ENCODE measurements around the gene ZBTB48. TPM values are rescaled to one million over a fixed set of nuclear protein-coding genes. Genes with fewer than 3 reads are reported as not detected.

The ZBTB48 gene
- total RNA-seq, 1 donor from 2014 or later, result 36.5 TPM

- H3K4me1 ChIP-seq, result peaks cover 31% of the 10 kb centered on the region
- H3K27me3 ChIP-seq (ENCODE audit: low read depth), result no peaks in the 10 kb centered on the region
- peak; percentile 67 for DNase-seq
- H3K4me3 ChIP-seq, result no peak overlapping the region
- H3K36me3 ChIP-seq, result peaks cover 65% of the 10 kb centered on the region
- intact Hi-C loops (cut with DNase I), result no loop called here
- no peak for TF ChIP-seq CTCF (IDR thresholded peaks at IDR 0.05)
- H3K27ac ChIP-seq, result no peak overlapping the region
- peak; percentile 14 to 15 for ATAC-seq
- no peaks in the 10 kb centered on the region for H3K9me3 ChIP-seq
Observed at GRCh38 chr1:6588893-6589520, 9.2 kb downstream of the ZBTB48 start.

DNA sequence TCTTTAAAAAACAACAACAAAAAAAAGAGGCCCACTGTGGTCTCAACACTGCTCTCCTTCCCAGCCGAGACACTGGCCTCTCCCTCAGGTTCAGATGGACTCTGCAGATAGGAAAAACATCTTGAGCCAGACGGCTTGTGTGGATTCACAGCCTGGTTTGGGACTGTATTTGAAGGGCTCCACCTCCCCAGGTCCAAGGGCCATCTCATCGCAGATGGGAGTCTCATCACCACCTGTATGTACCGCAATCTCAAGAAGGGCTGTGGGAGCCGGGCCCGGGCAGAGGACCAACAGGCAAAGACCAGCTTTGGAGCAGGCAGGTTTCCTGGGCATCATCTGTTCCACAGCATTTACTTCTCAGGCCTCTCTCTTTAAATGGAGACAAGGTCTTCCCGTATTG, 10.3 kb downstream of the ZBTB48 start:
- intact Hi-C loops (cut with DNase I), result no loop called here
- peaks cover 31% of the 10 kb centered on the region for H3K4me1 ChIP-seq
- TF ChIP-seq CTCF (IDR thresholded peaks at IDR 0.05), result no peak
- DNase-seq, result no peak
- peaks cover 72% of the 10 kb centered on the region for H3K36me3 ChIP-seq
- ATAC-seq, result no peak
- H3K27ac ChIP-seq, result no peak overlapping the region
- H3K9me3 ChIP-seq, result no peaks in the 10 kb centered on the region
- H3K27me3 ChIP-seq (ENCODE audit: low read depth), result no peaks in the 10 kb centered on the region
- H3K4me3 ChIP-seq, result no peak overlapping the region

- H3K4me3 ChIP-seq, result no peak overlapping the region
- no peak for TF ChIP-seq CTCF (IDR thresholded peaks at IDR 0.05)
- DNase-seq (peak; percentile 59), ATAC-seq (peak in 1 of 2 donors; percentile 33)
- no peaks in the 10 kb centered on the region for H3K9me3 ChIP-seq
- intact Hi-C loops (cut with DNase I), result no loop called here
- peaks cover 83% of the 10 kb centered on the region for H3K36me3 ChIP-seq
- no peak overlapping the region for H3K27ac ChIP-seq
- no peaks in the 10 kb centered on the region for H3K27me3 ChIP-seq (ENCODE audit: low read depth)
- H3K4me1 ChIP-seq, result peaks cover 34% of the 10 kb centered on the region
Observed at GRCh38 chr1:6591222-6591621, 11.4 kb downstream of the ZBTB48 start.

- ATAC-seq (no peak), DNase-seq (no peak)
- no peaks in the 10 kb centered on the region for H3K9me3 ChIP-seq
- H3K27ac ChIP-seq, result no peak overlapping the region
- intact Hi-C loops (cut with DNase I), result no loop called here
- no peak for TF ChIP-seq CTCF (IDR thresholded peaks at IDR 0.05)
- H3K27me3 ChIP-seq (ENCODE audit: low read depth), result no peaks in the 10 kb centered on the region
- peaks cover 87% of the 10 kb centered on the region for H3K36me3 ChIP-seq
- no peak overlapping the region for H3K4me3 ChIP-seq
- H3K4me1 ChIP-seq, result peaks cover 39% of the 10 kb centered on the region
Observed at GRCh38 chr1:6591644-6592043, 11.8 kb downstream of the ZBTB48 start.

DNA sequence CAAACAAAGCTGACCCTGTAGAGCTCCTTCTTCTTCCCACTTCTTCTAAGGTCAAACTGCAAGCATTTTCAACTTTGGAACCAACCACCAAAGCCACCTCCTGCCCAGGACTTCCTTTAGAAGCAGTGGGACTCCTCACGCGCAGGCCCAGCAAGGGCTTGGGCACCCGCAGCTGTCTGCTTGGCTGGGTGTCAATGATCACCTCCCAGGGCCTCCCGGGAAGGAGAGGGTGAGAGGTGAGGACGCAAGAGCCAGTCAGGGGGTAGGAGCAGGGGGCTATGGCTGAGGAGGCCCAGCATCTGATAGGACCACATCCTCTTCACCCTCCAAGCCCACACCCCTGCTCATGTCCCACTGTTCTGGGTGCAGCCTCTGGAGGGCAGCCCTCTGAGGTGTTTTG, 12.6 kb downstream of the ZBTB48 start:
- ATAC-seq (no peak), DNase-seq (no peak)
- peaks cover 41% of the 10 kb centered on the region for H3K4me1 ChIP-seq
- no peak for TF ChIP-seq CTCF (IDR thresholded peaks at IDR 0.05)
- no peak overlapping the region for H3K4me3 ChIP-seq
- no peaks in the 10 kb centered on the region for H3K9me3 ChIP-seq
- H3K27me3 ChIP-seq (ENCODE audit: low read depth), result no peaks in the 10 kb centered on the region
- H3K36me3 ChIP-seq, result peaks cover 88% of the 10 kb centered on the region
- intact Hi-C loops (cut with DNase I), result no loop called here
- H3K27ac ChIP-seq, result no peak overlapping the region
